ENCODE measurements around the gene TBX2. TPM values are rescaled to one million over a fixed set of nuclear protein-coding genes. Genes with fewer than 3 reads are reported as not detected.

The TBX2 gene
- total RNA-seq, 4 donors from 2014 or later = 3.1 to 14.2 (median 9.6) TPM

DNA sequence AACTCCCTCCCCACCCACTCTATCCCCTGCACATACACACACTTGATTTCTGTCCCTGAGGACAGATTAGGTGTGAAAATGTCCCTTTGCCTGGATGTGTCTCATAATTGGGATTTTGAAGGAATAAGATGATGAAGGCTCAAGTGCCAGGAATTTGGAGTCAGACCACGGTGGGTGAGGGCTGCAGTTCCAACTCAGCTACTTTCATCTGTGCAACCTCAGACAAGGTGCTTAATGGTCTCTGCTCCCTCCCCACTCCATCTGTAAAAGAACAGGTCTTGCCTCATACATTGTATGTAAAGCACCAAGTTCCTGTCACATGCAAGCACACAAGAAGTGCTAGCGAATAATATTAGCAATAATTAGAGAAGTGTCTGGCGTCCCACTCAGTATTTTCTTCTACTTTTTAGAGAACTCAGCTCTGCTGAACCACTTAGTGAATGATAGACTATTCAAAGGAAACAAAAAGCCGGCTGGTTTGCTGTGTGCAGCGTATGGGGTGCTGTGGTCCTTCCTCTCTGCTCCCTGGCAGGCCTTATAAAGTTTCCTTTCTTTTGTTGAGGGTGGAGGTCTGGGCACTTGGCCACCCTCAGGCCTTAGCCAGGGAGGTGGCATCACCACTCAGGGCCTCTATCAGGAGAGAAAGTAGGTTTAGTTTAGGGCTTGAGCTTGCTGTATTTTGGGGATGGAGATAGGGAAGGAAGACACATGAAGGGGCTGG, 58.9 kb downstream of the TBX2 start:
- ATAC-seq (ENCODE audit: low FRiP score) = no peak
- TF ChIP-seq CTCF (IDR thresholded peaks at IDR 0.05) = no peak
- DNase-seq (ENCODE audit: low spot score) = no peak

Other genes with a start within 250 kb of the TBX2 start
- not detected for gene TBX4, start 52.6 kb downstream of the TBX2 start, total RNA-seq
- gene NACA2, start 191.4 kb downstream of the TBX2 start, total RNA-seq = not detected

Measured in omental fat pad (tissue), 4 donors.